GM21526 (cell line): Measurements from ENCODE around the gene FLT3.
"Not testable (repeated sequence)": the region's sequence is repeated elsewhere in the genome, so short reads cannot be mapped to it uniquely, and the experiment has no call there.

Experiments
- ATAC-seq: cut with Tn5 transposase; IDR thresholded peaks from one replicate; pipeline ENCODE4 v1.9.1; 2021; ENCODE audit warnings: moderate library complexity; ENCODE audit not compliant: unreplicated experiment, low FRiP score

The FLT3 gene

DNA sequence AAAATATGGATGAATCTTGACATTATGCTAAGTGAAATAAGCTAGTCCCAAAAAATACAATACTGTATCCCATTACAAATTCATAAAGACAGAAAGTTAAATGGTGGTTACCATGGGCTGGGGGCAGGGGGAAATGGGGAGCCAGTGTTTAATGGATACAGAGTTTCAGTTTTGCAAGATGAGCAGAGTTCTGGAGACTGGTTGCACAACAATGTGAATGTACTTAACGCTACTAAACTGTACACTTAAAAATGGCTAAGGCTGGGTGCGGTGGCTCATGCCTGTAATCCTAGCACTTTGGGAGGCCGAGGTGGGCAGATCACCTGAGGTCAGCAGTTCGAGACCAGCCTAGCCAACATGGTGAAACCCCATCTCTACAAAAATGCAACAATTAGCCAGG is 1.5 kb upstream of the FLT3 start:
- not testable (repeated sequence) for ATAC-seq

DNA sequence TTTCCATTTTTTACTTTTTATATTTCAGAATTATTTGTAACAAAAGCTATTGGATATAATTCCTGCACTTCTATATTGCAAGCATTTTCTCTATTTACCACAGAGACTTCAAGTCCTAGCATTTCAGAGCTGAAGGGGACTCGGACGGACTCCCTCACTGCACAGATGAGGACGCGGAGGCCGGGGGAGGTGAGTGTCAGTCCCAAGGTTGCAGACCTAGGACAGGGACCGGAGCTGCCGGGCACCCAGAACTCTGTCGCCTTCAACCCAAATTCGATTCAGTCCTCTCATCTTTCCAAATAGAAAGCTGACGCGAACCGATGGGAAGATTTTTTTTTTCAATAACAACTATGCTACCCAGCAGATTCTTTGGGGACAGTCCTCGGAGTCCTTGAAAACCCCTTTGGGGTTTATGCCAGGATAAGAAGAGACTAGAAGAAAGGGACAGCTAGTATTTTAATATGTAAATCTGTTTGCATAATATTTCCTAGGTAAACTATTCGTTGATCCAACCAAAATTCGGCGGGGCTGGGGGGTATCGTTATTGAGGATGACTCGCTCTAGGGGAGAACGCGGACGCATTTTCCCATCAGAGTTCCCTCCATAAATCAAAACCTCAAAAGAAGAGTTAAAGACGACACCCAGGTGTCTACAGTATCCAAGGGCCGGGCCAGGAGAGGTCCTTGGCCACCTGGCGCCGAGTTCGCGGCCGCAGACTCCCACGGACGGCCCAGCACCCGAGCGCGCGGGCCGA is 803 bp downstream of the FLT3 start:
- no peak for ATAC-seq

DNA sequence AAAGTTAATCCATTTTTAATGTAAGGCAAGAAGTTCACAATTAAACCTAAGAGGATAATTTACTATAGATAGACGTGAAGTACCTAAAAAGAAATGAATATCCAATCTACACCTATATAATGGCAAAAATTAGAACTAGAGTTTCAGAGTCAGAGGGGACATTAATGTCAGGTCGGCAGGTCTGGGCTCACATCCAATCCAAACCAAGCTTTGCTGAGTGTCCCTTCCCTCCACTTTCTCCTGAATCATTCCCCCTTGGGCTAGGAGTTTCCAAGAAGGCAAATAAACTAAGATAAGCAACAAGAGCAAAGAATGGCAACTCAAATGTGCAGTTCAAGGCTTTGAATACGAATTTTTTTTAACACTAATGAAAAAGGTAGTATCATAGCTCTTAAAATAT is 2.9 kb downstream of the FLT3 start:
- no peak for ATAC-seq

DNA sequence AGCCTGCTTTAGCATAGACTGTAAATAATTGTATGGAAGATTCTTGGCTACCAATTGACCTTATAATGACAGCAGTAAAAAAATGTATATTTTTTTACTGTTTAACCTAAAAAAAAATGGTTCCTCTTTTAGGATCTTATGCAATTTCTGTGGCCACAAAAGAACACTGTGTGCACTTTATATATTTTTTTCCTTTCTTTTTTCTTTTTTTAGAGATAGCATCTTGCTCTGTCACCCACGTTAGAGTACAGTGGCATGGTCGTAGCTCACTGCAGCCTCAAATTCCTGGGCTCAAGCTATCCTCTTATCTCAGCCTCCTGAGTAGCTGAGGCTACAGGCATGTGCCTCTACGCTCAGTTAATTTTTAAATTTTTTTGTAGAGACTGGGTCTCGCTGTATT is 6.1 kb downstream of the FLT3 start:
- ATAC-seq: no peak

DNA sequence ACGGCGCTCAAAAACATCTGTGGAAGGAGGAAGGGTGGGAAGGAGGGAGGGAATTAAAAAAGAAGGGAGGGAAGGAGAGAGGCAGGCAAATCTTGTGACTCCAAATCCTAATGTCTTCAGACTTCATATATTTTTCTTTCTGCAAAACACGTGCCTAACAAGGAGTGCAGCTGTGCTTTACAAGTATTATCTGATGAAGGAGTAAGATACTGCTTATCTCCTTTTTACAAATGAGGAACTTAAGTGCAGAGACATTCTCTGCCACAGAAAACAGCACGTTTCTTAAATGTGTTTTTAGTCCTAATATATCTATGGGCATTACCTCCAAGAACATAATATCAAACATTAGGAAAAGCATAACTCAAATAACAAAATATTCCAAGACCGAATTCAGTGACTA is 6.5 kb downstream of the FLT3 start:
- no peak for ATAC-seq

DNA sequence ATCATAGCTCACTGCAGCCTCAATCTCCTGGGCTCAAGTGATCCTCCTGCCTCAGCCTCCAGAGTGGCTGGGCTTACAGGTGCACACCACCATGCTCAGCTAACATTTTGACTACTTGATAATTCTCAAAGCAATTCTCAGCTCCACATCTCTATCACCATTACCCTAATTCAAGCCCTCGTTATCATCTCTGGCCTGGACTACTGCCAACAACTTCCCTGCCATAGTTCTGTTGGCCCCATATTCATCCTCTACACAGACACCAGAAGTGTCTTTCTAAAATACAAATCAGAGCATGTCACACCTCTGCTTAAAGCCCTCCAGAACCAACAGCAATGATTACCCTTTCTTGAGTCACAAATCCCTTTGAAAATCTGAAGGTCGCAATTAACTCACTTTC is 7.9 kb downstream of the FLT3 start:
- no peak for ATAC-seq

DNA sequence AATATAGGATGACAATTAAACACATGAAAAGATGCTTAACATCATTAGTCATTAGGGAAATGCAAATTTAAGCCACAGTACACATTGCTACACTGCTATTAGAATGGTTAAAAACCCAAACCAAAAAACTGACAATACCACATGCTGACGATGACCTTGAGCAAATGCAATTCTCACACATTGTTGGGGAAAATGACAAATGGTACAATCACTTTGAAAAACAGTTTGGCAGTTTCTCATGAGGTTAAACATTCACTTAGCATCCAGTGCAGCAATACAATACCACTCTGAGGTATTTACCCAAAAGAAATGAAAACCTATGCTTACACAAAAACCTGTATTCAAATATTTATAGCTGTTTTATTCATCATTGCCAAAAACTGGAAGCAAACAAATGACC is 11.3 kb downstream of the FLT3 start:
- ATAC-seq: no peak

DNA sequence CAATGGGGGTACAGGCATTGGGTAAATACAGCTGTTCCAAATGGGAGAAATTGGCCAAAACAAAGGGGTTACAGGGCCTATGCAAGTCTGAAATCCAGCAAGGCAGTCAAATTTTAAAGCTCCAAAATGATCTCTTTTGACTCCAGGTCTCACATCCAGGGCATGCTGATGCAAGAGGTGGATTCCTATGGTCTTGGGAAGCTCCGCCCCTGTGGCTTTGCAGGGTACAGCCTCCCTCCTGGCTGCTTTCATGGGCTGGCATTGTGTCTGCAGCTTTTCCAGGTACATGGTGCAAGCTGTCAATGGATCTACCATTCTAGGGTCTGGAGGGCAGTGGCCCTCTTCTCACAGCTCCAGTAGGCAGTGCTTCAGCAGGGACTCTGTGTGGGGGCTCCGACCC is 22.6 kb downstream of the FLT3 start:
- not testable (repeated sequence) for ATAC-seq

DNA sequence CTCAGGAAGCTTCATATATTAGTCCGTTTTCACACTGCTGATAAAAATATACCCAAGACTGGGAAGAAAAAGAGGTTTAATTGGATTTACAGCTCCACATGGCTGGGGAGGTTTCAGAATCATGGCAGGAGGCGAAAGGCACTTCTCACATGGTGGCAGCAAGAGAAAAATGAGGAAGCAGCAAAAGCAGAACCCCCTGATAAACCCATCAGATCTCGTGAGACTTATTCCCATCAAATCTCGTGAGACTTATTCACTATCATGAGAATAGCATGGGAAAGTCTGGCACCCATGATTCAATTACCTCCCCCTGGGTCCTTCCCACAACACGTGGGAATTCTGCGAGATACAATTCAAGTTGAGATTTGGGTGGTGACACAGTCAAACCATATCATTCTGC is 23.1 kb downstream of the FLT3 start:
- no peak for ATAC-seq

DNA sequence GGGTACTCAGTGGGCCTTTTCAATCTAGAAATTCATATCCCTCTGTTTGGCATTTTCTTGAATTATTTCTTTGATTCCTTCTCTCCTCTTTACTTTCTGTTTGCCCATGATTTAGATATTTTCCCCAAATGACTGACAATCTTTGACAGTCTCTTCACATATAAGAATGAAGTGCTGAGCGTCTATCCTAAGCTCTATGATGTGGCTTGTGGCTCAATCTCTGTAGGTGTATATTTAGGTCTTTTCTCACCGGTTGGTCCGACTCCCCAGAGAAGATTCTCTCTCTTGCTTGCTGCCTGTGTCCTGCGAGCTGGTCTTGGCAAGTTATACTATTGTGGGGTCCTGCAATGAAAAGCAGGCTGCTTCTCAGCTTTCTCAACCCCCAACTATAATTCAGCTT is 29.0 kb downstream of the FLT3 start:
- ATAC-seq: no peak

DNA sequence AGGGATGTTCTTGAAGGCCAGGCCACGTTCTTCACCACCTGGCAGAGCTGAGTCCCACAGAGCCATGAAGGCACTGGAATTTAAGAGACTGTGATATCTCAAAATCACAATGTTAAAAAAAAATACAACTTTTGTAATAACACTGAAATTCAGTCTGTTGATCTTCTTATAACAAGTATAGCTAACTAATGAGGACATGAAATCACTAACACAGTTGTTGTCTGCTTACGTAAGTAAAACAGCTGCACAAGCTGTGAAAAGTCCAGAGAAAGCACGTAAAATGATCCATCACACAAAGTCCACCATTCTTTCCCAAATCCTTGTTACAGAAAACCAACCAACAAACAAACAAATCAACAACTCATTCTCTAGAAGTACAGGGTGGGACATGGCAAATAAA is 32.9 kb downstream of the FLT3 start:
- ATAC-seq: no peak

DNA sequence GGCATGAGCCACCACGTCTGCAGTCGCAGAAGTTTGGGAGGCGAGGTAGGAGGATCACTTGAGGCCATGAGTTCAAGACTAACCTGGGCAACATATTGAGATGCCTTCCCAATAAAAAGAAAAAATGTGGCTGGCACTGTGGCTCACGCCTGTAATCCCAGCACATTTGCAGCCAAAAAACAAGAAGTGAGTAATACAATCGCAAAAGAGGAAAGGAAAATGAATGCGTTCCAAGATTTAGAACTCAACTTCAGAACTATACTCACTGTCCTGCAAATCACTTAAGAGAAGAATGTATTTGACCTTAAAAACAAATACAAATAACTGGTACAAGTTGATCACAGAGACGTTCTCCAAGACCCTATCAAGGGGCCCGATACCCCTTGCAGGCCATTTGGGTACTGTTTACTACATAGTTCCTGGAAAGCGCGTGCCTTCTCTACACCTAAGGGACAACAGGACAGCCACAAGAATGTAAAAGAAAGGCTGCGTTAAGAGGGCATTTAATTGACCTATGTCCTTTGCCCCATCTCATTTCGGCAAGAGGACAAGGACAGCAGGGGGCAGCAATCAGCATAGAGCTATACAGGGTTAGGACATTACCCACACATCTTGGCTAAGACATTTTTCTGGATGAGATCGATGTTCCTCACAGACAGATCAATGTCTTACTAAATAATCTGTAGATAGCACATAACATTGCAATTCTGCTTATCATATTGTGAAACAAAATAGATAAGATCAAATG is 41.3 kb downstream of the FLT3 start:
- ATAC-seq: no peak

DNA sequence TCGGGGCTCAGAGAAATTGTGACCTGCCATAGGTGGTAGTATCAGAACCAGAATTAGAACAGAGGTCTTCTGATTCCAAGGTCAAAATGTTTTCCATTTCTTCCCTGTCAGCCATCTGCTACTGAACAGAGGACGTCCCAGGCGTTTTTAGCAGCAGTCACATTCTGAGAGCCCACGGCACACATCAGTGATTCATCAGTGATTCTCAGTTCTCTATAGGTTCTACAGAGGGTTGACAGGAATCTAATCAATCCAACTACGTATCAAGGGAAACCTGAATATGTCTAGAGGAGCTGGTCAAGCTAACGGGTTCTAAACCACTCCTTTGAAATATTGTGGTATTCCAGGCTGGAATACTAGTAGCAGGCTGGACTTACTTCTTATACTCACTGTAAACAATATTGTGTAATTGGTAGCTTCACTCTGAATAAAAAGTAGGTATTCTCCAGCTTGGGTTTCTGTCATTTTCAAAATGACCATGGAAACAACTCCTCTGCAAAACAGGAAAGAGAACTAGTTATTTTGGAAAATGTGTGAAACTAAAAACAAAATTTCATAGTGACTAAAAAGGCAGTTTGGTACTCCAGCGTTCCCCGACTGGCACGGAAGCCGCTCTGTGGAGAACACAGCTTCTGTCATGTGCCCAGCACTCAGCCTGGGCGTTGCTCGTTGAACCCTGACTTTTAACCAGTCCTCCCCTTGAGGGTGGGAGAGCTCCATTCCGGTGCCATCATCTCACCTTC is 43.2 kb downstream of the FLT3 start:
- peak; percentile 75 for ATAC-seq

DNA sequence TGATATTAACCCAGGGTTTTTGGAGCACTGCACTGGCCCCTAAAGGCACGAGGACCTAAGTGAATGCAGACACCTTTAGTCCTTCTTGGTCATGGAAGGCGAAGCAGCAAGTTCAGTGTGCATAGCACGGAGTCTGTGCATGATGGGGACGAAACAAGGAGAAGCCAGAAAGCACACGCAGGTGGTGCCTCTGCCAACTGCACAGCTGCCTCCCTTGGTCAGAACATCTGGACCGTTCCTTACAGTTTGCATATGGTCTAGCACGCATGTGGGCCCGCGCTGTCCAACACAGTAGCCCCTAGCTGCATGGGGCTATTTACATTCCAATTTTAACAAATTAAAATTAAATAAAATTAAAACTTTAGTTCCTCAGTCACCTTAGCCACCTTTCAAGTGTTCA is 44.0 kb downstream of the FLT3 start:
- ATAC-seq: no peak

DNA sequence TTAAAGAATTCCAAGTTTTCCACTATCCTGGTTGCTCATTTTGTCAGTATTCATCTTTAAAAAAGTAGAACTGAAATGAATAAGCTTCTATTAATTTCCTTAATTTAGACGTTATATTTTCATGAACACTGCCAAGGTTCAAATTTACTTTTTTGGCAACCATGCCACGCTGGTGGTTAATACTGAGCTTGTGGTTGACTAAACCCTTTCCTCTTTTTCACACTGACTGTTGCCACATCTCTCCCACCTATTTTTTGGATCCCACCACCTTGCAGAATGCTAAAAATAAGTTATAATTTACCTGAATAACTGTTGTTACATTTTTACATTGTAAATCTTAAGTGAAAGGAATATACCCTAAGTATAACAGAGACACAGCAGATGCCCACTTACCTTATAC is 45.0 kb downstream of the FLT3 start:
- no peak for ATAC-seq

DNA sequence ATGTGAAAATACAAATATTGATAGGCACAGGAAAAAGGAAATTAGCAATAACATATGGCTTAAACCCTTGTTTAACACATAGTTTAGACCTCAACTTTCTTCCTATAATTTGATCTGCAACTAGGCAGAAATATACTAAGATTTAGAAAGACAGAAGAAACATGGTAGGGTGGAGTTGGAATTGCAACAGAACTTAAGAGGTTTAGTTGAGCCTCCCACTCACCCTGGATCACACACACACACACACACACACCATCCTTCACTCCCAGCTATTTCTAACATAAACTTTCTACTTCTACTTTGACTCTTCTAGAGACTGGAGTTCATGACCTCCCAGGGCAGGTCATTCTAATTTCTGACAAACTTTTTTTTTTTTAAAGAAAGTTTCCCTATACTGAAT is 47.4 kb downstream of the FLT3 start:
- ATAC-seq: no peak

DNA sequence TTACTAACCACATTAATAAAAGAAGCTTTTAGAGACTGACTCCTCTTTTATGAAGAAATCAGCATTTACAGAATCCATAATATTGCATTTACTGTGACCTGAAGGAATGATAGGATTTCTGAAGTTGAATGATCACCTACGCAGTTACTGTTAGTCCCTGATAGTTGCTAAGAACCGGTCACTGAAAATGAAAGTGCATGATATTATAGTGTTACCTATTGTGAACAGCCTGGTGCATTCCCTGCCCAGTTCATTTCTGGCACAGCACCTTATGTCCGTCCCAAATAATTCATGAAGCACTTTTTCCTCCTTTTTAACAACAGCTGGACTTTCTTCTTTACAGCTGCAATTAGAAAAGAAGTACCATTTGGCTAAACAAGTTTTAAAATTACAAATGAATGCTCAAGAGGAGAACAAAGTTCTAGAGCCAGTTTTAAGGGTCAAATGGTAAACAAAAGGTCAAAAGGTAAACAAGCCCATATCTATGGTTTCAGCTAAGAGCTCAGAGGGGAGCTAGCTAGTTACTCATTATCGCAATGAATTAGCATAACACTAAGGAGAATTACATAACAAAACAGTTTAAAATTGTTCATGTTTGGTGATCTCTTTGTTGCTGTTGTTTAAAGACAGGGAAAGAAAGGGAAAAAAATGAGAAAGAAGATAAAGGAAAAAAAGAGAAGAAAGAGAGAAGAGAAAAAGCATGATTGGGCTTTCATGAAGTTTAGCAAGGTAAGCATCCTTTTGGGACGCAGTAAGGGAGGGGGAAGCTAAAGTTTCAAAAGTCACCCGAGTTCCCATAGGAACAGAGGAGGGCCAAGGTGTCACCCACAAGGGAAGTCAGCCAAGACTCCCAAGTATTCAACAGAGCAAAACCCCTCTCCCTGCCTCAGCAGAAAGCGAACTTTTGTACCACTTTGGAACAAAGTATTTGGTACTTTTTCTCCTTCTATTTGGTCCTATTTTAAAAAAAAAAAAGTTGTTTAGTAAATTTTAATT is 50.2 kb downstream of the FLT3 start:
- peak; percentile 49 for ATAC-seq

DNA sequence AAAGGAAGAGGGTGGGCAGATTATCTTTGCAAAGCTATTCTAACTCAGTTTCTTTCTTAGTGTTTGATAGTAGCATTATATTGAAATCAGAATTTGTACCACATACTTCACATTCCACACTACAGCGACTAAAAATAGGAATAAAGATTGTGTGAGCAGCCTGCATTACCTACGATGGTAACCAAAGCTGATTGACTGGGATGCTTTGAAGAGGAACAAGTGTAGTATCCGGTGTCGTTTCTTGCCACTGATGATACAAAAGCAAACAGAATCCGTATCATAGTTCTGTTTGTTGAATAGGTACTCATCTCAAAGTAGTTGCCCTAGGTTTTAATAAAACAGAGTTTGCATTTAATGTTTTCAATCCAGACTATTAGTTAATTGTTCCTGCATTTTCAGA is 51.2 kb downstream of the FLT3 start:
- no peak for ATAC-seq

DNA sequence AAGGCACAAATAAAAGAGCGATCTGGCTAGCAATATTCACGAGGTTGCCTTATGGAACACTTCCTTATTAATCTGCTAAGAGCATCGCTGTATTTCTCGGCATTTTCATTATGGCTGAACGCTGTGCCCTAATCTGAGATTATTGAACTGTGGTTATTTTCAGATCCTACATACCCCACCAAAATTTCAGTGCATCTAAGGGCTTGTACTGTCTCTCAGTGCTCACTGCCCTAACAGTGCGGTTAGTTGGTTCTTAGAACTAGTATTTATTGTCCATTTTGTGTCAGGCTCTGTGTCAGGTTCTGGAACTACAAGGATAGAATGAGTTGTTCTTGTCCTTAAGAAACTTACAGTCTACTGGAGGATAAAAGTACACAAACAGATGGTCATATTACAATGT is 51.6 kb downstream of the FLT3 start:
- ATAC-seq: no peak

DNA sequence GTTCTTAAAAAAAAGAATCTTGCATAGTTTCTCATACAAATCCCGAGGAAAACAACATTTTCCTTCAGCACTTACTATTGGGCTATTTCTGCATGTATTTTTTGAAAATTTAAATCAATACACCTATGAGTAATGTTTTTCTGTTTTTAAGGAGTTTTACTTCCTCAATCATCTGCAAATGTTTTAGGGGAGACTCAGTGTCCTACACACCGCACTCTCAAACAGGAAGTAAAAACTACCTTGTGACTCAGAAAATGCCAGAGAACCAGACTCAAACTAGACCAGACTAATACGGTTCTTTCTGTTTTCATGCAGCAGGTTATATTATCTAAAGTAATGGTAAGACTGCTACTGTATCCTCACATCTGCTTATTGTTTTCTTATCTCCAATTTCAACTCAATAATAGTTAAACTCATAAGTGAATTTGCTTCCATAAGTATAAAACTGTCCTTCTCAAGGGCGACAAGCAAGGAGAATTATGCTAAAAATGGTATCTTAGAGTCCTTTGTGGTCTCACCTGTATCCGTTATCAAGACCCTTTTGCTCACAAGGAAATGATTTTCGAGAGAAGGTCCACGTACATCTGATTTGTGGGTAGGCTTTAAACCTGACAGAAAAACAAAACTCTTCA is 52.5 kb downstream of the FLT3 start:
- peak; percentile 78 for ATAC-seq
